ENCODE results near the gene MTMR11. TPM values are rescaled to one million over a fixed set of nuclear protein-coding genes. Genes with fewer than 3 reads are reported as not detected.

Gene MTMR11
- total and polyA plus RNA-seq, 9 of the 15 experiments (the other 6 are each of a cell fraction or from before 2014, with no cell fraction given) = 0.09 to 1.6 (median 0.51) TPM

DNA sequence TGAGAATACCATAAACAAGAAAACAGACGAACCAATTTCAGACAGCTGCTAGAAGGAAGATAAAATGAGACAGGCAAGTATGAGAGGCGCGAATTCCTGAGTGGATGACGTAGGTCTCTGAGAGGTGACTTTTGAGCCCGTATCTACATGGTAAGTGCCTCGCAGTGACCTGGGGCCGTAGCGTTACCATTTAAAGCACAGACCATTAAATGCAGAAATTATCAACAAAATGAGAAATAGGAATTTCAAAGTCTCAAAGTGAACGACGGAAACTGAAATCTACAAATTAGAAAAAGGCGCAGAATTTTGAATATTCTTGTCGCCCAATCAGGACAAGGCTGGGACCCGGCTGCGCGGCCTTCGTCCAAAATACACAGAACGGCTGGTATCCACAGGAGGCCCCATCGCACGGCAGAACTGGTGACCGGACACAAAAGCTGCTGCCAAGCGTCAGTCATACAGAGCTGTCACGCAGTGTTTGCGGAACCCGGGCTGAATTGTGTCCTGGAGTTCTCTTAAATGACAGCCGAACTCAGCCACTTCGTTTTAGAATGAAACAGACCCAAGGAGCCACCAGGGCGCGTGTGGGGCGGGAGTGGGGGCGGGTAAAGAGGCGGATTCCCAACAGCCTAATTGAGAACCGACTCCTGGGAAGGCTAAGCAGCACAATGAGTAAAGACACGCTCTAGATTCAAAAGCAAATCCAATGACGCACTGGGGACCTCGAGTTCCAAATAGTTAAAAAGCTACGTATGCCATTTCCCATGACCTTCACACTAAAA, 51.1 kb downstream of the MTMR11 start (continued):
- TF ChIP-seq, protein P1, sequence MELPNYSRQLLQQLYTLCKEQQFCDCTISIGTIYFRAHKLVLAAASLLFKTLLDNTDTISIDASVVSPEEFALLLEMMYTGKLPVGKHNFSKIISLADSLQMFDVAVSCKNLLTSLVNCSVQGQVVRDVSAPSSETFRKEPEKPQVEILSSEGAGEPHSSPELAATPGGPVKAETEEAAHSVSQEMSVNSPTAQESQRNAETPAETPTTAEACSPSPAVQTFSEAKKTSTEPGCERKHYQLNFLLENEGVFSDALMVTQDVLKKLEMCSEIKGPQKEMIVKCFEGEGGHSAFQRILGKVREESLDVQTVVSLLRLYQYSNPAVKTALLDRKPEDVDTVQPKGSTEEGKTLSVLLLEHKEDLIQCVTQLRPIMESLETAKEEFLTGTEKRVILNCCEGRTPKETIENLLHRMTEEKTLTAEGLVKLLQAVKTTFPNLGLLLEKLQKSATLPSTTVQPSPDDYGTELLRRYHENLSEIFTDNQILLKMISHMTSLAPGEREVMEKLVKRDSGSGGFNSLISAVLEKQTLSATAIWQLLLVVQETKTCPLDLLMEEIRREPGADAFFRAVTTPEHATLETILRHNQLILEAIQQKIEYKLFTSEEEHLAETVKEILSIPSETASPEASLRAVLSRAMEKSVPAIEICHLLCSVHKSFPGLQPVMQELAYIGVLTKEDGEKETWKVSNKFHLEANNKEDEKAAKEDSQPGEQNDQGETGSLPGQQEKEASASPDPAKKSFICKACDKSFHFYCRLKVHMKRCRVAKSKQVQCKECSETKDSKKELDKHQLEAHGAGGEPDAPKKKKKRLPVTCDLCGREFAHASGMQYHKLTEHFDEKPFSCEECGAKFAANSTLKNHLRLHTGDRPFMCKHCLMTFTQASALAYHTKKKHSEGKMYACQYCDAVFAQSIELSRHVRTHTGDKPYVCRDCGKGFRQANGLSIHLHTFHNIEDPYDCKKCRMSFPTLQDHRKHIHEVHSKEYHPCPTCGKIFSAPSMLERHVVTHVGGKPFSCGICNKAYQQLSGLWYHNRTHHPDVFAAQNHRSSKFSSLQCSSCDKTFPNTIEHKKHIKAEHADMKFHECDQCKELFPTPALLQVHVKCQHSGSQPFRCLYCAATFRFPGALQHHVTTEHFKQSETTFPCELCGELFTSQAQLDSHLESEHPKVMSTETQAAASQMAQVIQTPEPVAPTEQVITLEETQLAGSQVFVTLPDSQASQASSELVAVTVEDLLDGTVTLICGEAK (IDR thresholded peaks at IDR 0.05) = no peak
- TF ChIP-seq, protein P1 (CRISPR knock-in tag; IDR thresholded peaks at IDR 0.05) = 0 out of 2 replicates have a peak, but pooled peaks have one; percentile 7
- no peak for TF ChIP-seq CHD4 (IDR thresholded peaks at IDR 0.05; ENCODE audit: insufficient read depth, insufficient replicate concordance, low read depth, low read length, poor library complexity, severe bottlenecking)
- 0 out of 2 replicates have a peak, but pooled peaks have one; percentile 32 for TF ChIP-seq CHD2 (IDR thresholded peaks at IDR 0.05; ENCODE audit: low read depth, low read length)
- TF ChIP-seq, protein P2, sequence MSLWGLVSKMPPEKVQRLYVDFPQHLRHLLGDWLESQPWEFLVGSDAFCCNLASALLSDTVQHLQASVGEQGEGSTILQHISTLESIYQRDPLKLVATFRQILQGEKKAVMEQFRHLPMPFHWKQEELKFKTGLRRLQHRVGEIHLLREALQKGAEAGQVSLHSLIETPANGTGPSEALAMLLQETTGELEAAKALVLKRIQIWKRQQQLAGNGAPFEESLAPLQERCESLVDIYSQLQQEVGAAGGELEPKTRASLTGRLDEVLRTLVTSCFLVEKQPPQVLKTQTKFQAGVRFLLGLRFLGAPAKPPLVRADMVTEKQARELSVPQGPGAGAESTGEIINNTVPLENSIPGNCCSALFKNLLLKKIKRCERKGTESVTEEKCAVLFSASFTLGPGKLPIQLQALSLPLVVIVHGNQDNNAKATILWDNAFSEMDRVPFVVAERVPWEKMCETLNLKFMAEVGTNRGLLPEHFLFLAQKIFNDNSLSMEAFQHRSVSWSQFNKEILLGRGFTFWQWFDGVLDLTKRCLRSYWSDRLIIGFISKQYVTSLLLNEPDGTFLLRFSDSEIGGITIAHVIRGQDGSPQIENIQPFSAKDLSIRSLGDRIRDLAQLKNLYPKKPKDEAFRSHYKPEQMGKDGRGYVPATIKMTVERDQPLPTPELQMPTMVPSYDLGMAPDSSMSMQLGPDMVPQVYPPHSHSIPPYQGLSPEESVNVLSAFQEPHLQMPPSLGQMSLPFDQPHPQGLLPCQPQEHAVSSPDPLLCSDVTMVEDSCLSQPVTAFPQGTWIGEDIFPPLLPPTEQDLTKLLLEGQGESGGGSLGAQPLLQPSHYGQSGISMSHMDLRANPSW (CRISPR knock-in tag; IDR thresholded peaks at IDR 0.05) = no peak
- TF ChIP-seq SRSF1 (IDR thresholded peaks at IDR 0.05; ENCODE audit: low read depth, low read length) = no peak
- peak; percentile 44 for TF ChIP-seq SUPT5H (IDR thresholded peaks at IDR 0.05)
- TF ChIP-seq SIX5 (IDR thresholded peaks at IDR 0.05; ENCODE audit: borderline replicate concordance in 1 of 2, insufficient read depth in 1 of 2, low read depth in 1 of 2, low read length in 2 of 2) = no peak
- TF ChIP-seq SIRT6 (IDR thresholded peaks at IDR 0.05; ENCODE audit: low read depth, low read length) = peak; percentile 82
- 0 out of 2 replicates have a peak, but pooled peaks have one; percentile 8 for TF ChIP-seq ZKSCAN1 (IDR thresholded peaks at IDR 0.05; ENCODE audit: low read depth, low read length)
- TF ChIP-seq, protein P3, sequence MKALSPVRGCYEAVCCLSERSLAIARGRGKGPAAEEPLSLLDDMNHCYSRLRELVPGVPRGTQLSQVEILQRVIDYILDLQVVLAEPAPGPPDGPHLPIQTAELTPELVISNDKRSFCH (CRISPR knock-in tag; IDR thresholded peaks at IDR 0.05) = no peak
- TF ChIP-seq, protein P3 (tag; IDR thresholded peaks at IDR 0.05) = no peak
- TF ChIP-seq NR3C1 (CRISPR knock-in tag; IDR thresholded peaks at IDR 0.05) = no peak
- TF ChIP-seq SMARCB1 (IDR thresholded peaks at IDR 0.05; ENCODE audit: insufficient read length, low read depth) = no peak
- no peak for TF ChIP-seq ELF4 (CRISPR knock-in tag; IDR thresholded peaks at IDR 0.05)

Measured in K562 (cell line).